ENCODE measurements around the gene RBP5. TPM values are rescaled to one million over a fixed set of nuclear protein-coding genes. Genes with fewer than 3 reads are reported as not detected.

RBP5 gene
- total RNA-seq, 1 experiment from 2014 or later, result 2.3 TPM

GRCh38 chr12:7139200-7139599, 10.5 kb upstream of the RBP5 start:
- CTCF ChIA-PET, result interaction anchor here (0.9 kb wide), 1 partner anchor 31 kb away, joined by 3 read pairs; no protein-coding TSS in a partner anchor
- intact Hi-C loops (cut with micrococcal nuclease; ENCODE audit: unreplicated experiment), result no loop called here
- DNase-seq, result no peak
- no TSS peak for BruUV-seq (replicated peaks)
- TF ChIP-seq, protein P1, sequence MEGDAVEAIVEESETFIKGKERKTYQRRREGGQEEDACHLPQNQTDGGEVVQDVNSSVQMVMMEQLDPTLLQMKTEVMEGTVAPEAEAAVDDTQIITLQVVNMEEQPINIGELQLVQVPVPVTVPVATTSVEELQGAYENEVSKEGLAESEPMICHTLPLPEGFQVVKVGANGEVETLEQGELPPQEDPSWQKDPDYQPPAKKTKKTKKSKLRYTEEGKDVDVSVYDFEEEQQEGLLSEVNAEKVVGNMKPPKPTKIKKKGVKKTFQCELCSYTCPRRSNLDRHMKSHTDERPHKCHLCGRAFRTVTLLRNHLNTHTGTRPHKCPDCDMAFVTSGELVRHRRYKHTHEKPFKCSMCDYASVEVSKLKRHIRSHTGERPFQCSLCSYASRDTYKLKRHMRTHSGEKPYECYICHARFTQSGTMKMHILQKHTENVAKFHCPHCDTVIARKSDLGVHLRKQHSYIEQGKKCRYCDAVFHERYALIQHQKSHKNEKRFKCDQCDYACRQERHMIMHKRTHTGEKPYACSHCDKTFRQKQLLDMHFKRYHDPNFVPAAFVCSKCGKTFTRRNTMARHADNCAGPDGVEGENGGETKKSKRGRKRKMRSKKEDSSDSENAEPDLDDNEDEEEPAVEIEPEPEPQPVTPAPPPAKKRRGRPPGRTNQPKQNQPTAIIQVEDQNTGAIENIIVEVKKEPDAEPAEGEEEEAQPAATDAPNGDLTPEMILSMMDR (IDR thresholded peaks at IDR 0.05; ENCODE audit: unreplicated experiment), result no peak
- Mint-ChIP-seq H3K36me3 (ENCODE audit: insufficient read depth, unreplicated experiment) (peaks cover 22% of the 10 kb centered on the region), H3K9me3 (ENCODE audit: low read depth, unreplicated experiment) (no peaks in the 10 kb centered on the region), H3K27me3 (ENCODE audit: unreplicated experiment) (no peaks in the 10 kb centered on the region), H3K27ac (ENCODE audit: unreplicated experiment) (no peak overlapping the region), H3K4me1 (ENCODE audit: low read depth, unreplicated experiment) (no peaks in the 10 kb centered on the region), H3K4me3 (ENCODE audit: low read depth, unreplicated experiment) (no peak overlapping the region)

DNA sequence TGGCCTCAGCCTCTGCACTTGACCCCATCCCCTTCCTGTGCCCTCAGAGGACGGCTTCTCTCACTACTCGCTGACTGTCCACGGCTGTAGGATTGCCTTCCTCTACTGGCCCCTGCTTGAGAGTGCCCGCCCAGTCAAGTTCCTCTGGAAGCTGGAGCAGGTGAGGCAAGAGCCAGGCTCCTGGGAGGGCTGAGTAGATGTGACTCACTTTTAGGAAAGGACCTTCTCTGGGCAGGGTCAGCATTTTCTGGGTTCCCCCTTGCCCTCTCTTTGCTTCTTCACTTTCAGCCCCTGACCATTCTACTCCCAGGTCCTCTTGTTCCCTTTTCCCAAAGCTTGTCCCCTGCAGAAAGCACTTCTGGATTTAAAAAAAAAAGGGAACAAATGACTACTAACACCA, 9.2 kb upstream of the RBP5 start:
- Mint-ChIP-seq H3K4me1 (ENCODE audit: low read depth, unreplicated experiment) (no peaks in the 10 kb centered on the region), H3K9me3 (ENCODE audit: low read depth, unreplicated experiment) (no peaks in the 10 kb centered on the region), H3K27me3 (ENCODE audit: unreplicated experiment) (no peaks in the 10 kb centered on the region), H3K27ac (ENCODE audit: unreplicated experiment) (no peak overlapping the region), H3K36me3 (ENCODE audit: insufficient read depth, unreplicated experiment) (peaks cover 27% of the 10 kb centered on the region), H3K4me3 (ENCODE audit: low read depth, unreplicated experiment) (no peak overlapping the region)
- no peak for DNase-seq
- no TSS peak for BruUV-seq (replicated peaks)
- TF ChIP-seq, protein P1 (IDR thresholded peaks at IDR 0.05; ENCODE audit: unreplicated experiment), result no peak
- intact Hi-C loops (cut with micrococcal nuclease; ENCODE audit: unreplicated experiment), result no loop called here
- CTCF ChIA-PET, result no interaction called here

GRCh38 chr12:7136676-7137075, 8.0 kb upstream of the RBP5 start:
- no peaks in the 10 kb centered on the region for H3K9me3 Mint-ChIP-seq (ENCODE audit: low read depth, unreplicated experiment)
- no peak overlapping the region for H3K4me3 Mint-ChIP-seq (ENCODE audit: low read depth, unreplicated experiment)
- peaks cover 39% of the 10 kb centered on the region for H3K36me3 Mint-ChIP-seq (ENCODE audit: insufficient read depth, unreplicated experiment)
- no peak for DNase-seq
- intact Hi-C loops (cut with micrococcal nuclease; ENCODE audit: unreplicated experiment), result no loop called here
- TF ChIP-seq, protein P1 (IDR thresholded peaks at IDR 0.05; ENCODE audit: unreplicated experiment), result no peak
- no peaks in the 10 kb centered on the region for H3K27me3 Mint-ChIP-seq (ENCODE audit: unreplicated experiment)
- CTCF ChIA-PET, result no interaction called here
- BruUV-seq (replicated peaks), result no TSS peak
- no peak overlapping the region for H3K27ac Mint-ChIP-seq (ENCODE audit: unreplicated experiment)
- peaks cover 7% of the 10 kb centered on the region for H3K4me1 Mint-ChIP-seq (ENCODE audit: low read depth, unreplicated experiment)

DNA sequence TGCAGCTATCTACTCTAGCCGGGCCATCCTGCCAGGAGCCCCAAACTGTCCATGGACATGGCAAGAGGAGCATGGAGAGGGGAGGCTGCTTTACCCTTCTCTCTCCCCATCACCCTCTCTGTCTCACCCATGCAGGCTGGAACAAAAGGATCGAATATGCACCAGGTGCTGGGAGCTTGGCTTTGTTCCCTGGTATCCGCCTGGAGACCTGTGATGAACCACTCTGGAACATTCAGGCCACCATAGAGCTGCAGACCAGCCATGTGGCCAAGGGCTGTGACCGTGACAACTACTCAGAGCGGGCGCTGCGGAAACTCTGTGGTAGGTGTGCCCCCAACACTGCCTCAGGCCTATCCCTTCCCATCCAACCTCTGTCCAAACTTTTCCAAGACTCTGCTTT, 7.4 kb upstream of the RBP5 start:
- Mint-ChIP-seq H3K4me3 (ENCODE audit: low read depth, unreplicated experiment) (no peak overlapping the region), H3K9me3 (ENCODE audit: low read depth, unreplicated experiment) (no peaks in the 10 kb centered on the region), H3K27ac (ENCODE audit: unreplicated experiment) (no peak overlapping the region), H3K27me3 (ENCODE audit: unreplicated experiment) (no peaks in the 10 kb centered on the region), H3K36me3 (ENCODE audit: insufficient read depth, unreplicated experiment) (peaks cover 41% of the 10 kb centered on the region), H3K4me1 (ENCODE audit: low read depth, unreplicated experiment) (peaks cover 13% of the 10 kb centered on the region)
- no peak for DNase-seq
- TF ChIP-seq, protein P1 (IDR thresholded peaks at IDR 0.05; ENCODE audit: unreplicated experiment), result no peak
- CTCF ChIA-PET, result no interaction called here
- intact Hi-C loops (cut with micrococcal nuclease; ENCODE audit: unreplicated experiment), result no loop called here
- BruUV-seq (replicated peaks), result no TSS peak

Data from Calu3 (cell line).